ENCODE measurements around the gene RGS11. TPM values are rescaled to one million over a fixed set of nuclear protein-coding genes. Genes with fewer than 3 reads are reported as not detected.

Gene RGS11
- total RNA-seq, 1 donor from 2014 or later: 2.4 TPM

GRCh38 chr16:282491-282890, 6.7 kb upstream of the RGS11 start:
- Mint-ChIP-seq H3K4me1 (ENCODE audit: low read depth) (no peaks in the 10 kb centered on the region), H3K4me3 (ENCODE audit: low read depth) (no peak overlapping the region), H3K9me3 (ENCODE audit: low read depth) (no peaks in the 10 kb centered on the region), H3K27ac (no peak overlapping the region), H3K36me3 (ENCODE audit: insufficient read depth) (peaks cover 12% of the 10 kb centered on the region), H3K27me3 (peaks cover 13% of the 10 kb centered on the region)
- no peak for TF ChIP-seq CTCF (IDR thresholded peaks at IDR 0.05; ENCODE audit: unreplicated experiment)
- no peak for DNase-seq (ENCODE audit: low spot score, unreplicated experiment)

GRCh38 chr16:281660-282255, 6.0 kb upstream of the RGS11 start:
- peaks cover 19% of the 10 kb centered on the region for H3K27me3 Mint-ChIP-seq
- H3K4me1 Mint-ChIP-seq (ENCODE audit: low read depth): no peaks in the 10 kb centered on the region
- no peak overlapping the region for H3K27ac Mint-ChIP-seq
- DNase-seq (ENCODE audit: low spot score, unreplicated experiment): no peak
- no peaks in the 10 kb centered on the region for H3K9me3 Mint-ChIP-seq (ENCODE audit: low read depth)
- H3K36me3 Mint-ChIP-seq (ENCODE audit: insufficient read depth): peaks cover 9% of the 10 kb centered on the region
- TF ChIP-seq CTCF (IDR thresholded peaks at IDR 0.05; ENCODE audit: unreplicated experiment): no peak
- H3K4me3 Mint-ChIP-seq (ENCODE audit: low read depth): no peak overlapping the region

- peaks cover 2% of the 10 kb centered on the region for H3K4me1 Mint-ChIP-seq (ENCODE audit: low read depth)
- H3K36me3 Mint-ChIP-seq (ENCODE audit: insufficient read depth): peaks cover 5% of the 10 kb centered on the region
- H3K27ac Mint-ChIP-seq: no peak overlapping the region
- TF ChIP-seq CTCF (IDR thresholded peaks at IDR 0.05; ENCODE audit: unreplicated experiment): no peak
- no peaks in the 10 kb centered on the region for H3K9me3 Mint-ChIP-seq (ENCODE audit: low read depth)
- H3K4me3 Mint-ChIP-seq (ENCODE audit: low read depth): peak overlapping the region; percentile 56
- H3K27me3 Mint-ChIP-seq: peaks cover 26% of the 10 kb centered on the region
- no peak for DNase-seq (ENCODE audit: low spot score, unreplicated experiment)
Measured at GRCh38 chr16:280991-281659, 5.4 kb upstream of the RGS11 start.

- peaks cover 2% of the 10 kb centered on the region for H3K4me1 Mint-ChIP-seq (ENCODE audit: low read depth)
- no peaks in the 10 kb centered on the region for H3K9me3 Mint-ChIP-seq (ENCODE audit: low read depth)
- no peak within 1 kb of the TSS for H3K27ac Mint-ChIP-seq
- no peak for TF ChIP-seq CTCF (IDR thresholded peaks at IDR 0.05; ENCODE audit: unreplicated experiment)
- peaks cover 5% of the 10 kb centered on the region for H3K36me3 Mint-ChIP-seq (ENCODE audit: insufficient read depth)
- DNase-seq (ENCODE audit: low spot score, unreplicated experiment): no peak
- H3K27me3 Mint-ChIP-seq: peaks cover 26% of the 10 kb centered on the region
- H3K4me3 Mint-ChIP-seq (ENCODE audit: low read depth): peak within 1 kb of the TSS; percentile 56
Measured at GRCh38 chr16:280552-280951, 4.8 kb upstream of the RGS11 start, which contains the start of gene ARHGDIG. ARHGDIG (plus strand) TSS chr16:280591; CDS start chr16:280681, 90 bp downstream.

GRCh38 chr16:280005-280460, 4.3 kb upstream of the RGS11 start:
- DNase-seq (ENCODE audit: low spot score, unreplicated experiment): no peak
- Mint-ChIP-seq H3K9me3 (ENCODE audit: low read depth) (no peaks in the 10 kb centered on the region), H3K4me1 (ENCODE audit: low read depth) (peaks cover 2% of the 10 kb centered on the region), H3K4me3 (ENCODE audit: low read depth) (peak overlapping the region; percentile 52), H3K27me3 (peaks cover 28% of the 10 kb centered on the region), H3K27ac (no peak overlapping the region), H3K36me3 (ENCODE audit: insufficient read depth) (peaks cover under 1% of the 10 kb centered on the region)
- no peak for TF ChIP-seq CTCF (IDR thresholded peaks at IDR 0.05; ENCODE audit: unreplicated experiment)

All from progenitor cell of endocrine pancreas (in vitro differentiated cells).